Hematopoietic multipotent progenitor cell treated with erythropoietin and hydrocortisone succinate and interleukin-3 and kit ligand, for 4 days (in vitro differentiated cells): ENCODE data around the gene PPP1R37.

ENCODE experiments used
- DNase-seq: peaks from one replicate; pipeline ENCODE4 v3.0.0-alpha.2; 2015

The PPP1R37 gene

DNA sequence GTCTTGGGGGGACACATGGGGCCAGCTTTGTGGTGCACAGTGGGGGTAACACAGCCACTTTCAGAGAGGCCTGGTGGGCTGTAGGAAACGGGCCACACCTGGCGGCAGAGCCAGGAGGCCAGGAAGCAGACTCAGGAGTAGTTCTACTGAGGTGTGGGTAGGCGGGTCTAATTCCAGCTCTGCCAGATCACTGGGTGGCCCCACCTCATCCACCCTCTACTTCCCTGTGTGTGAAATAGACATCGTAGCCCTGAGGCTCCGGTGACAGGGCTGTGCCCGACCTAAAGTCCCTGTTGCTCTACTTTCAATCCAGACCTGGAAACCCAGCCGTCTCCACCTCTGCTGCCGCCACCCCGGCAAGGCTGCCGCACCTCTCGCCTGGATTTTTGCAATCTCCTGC is 63.8 kb downstream of the PPP1R37 start:
- no peak for DNase-seq

DNA sequence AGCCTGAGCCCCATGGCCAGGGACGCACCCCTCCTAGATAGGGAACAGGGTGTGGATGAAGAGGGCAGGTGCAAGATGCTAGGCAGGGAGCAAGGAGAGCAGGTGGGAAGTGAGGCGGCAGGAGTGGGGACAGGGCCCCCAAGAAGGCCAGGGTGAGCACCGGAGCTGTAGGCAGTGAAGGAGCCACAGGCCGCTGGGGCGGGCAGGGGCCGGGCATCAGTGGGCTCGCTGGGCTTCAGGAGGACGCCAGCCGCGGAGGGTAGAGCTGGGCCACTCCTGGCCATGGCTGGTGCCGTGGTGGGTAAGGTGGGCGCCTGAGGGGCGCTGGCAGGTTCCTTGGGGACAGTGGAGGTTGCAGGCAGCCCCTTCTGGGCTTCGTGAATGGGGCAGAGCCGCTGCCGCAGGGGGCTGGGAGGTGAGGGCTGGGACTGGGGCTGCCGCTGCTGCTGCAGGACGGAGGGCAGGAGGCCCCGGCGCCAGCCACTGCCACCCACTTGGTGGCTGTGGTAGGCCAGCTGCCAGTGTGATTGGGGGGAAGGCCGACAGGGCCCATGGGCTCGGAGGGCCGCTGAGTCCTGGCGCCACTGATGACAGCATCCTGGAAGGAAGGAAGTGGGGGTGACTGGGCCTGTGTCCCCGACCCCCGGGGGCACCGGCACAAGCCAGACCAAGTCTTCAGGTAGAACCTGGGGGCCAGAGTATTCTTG is 65.7 kb downstream of the PPP1R37 start:
- DNase-seq: no peak

DNA sequence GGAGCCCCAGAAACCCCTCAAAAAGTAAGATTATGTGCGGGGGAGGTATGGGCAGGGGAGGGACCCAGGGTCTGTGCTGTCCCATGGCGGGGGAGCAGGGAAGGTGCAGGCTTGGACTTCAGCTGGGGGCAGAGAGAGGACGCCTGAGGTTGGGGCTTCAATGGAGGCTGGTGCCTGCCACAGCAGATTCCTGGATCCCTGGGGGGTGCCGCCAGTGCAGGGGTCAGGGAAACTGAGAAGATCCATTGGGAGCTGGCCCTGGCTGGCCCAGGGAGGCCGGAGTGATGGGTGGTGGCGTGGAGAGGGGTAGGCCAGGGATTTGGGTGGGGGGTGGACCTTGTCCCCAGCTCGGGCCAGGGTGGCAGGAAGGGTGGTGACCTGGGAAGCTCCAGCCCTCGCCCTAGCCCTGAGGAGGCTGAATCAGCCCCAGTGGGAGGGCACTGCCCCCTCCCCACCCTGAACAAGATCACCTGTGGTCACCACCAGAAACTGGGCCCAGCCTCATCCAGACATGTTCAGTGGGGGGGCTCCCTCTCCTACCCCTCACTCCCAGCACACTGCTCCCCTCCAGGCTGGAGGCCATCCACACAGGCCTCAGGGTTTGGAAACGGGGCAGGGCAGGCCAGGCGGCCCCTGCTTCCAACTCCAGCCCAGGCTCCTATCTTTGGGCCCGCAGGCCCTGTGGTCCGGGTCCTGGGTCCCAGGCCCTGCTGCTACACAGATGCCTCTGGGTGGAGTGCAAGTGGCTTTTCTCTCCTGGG is 66.4 kb downstream of the PPP1R37 start:
- no peak for DNase-seq

DNA sequence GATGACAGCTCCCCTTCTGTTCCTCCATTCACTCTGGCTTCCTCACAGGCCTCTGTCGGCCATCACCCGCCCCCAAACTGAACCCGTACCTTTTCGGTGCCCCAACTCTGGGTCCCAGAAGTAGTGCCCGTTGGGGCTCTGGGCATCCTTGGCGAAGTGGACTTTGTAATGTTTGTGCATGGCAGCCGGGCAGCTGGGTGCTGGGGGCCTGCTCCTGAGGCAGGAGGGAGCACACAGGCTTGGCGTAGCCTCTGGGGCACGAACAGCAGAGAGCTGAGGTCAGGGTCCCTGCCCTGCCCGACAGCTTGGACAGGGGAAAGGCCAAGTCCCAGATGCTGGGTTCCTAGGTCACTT is 67.0 kb downstream of the PPP1R37 start:
- DNase-seq: no peak

DNA sequence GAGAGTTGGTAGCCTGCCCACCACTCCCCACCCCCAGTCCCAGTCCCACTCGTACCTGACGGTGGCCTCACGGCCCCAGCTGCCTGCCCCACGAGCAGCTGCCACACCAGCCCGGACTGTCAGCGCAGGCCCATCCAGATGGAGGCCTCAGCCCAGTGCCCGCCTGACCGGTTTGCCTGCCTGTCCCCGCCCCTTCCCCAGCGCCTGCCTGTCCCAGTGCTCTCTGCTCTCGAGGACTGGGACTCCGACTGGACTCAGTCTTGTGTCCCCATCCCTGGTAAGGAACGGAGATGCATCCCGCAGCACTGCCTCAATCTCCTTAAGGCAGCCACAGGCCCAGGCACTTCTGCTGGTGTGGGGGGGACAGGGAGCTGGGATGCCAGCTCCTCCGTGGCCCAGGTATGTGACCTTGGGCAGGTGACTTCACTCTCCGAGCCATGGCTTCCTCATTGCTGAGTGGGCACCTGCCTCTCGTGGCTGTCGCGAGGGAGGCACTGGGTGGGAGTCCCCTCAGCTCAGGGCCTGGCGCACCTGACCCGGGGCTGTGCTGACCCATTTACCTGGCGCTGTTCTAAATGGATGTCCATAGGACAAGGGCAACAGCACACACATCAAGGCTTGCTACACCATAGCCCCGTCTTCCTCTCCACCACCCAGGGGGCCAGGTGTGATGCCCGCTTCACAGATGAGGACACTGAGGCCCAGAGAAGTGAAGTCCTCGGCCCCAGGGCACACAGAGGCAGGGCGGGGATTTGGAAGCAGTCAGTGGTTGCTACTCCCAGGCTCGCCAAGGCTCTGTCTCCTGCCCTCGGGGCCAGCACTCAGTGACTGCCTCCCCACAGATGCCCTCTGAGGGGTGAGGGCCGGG is 68.1 kb downstream of the PPP1R37 start, which contains the start of gene NKPD1:
TSS of gene NKPD1 (minus strand) at position 113 of the 868 bp plus-strand sequence. CDS start 832 bp downstream, outside the sequence.
- no peak for DNase-seq

DNA sequence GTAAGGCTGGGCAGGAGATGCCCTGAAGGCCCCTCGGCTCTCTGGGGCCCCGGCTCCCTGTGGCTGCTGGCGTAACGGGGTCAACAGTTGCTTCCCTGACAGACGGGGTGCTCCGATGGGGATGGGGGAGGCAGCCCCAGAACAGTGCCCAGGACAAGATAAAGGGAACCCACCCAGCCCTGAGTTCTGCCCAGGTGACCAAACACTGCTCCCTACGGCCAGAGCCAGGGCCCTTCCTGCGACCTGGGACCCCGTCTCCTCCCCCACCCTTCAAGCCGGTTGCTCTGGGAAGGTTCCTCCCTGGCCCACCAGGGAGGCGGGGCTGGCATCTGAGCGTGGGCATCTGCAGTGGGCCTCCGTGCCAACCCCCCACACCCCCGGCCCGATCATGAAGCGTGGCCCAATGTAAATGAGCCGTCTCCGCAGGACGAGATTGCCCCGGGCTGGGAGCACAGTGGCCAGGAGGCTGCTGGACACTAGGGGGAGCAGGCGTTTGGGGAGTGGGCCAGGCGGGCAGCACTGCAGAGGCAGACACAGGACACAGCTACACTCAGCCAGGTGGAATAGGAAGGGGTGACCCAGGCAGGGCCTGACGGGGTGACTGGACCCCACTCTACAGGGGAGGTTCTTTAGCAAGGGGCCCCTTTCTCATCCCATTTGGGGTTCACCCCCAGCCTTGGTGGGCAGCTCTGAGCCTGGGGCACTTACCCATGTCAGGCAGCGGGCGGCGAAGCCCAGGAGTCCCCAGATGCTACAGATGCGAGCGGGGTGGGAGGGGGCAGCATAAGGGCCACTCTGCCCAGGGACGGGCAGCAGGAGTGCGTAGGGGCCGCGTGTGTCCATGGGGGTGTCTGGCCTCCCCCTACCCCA is 69.0 kb downstream of the PPP1R37 start:
- DNase-seq: peak; percentile 30

DNA sequence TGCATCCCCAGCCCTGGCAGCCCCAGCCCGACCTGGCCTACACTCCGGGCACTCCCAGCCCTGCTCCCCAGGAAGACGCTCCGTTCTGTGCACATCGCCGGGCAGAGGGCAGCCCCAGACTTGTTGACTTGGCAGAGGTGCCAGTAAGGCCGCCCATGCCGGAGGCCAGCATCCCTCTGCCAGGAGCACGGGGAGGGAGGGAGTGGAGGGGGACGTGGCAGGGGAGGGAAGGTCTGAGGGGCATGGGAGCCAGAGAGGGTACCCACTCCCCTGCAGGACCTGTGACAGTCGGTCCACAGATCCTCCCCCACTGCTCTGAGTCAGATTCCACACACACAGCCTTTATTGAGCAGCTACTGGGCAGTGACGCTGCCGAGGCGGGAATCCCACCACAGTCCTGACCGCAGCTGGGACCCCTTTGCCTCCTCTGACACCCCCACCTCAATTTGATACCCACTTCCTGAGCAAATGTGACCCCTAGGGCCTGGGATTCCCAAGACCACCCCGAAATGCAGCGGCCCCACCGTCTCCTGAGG is 69.7 kb downstream of the PPP1R37 start:
- no peak for DNase-seq

DNA sequence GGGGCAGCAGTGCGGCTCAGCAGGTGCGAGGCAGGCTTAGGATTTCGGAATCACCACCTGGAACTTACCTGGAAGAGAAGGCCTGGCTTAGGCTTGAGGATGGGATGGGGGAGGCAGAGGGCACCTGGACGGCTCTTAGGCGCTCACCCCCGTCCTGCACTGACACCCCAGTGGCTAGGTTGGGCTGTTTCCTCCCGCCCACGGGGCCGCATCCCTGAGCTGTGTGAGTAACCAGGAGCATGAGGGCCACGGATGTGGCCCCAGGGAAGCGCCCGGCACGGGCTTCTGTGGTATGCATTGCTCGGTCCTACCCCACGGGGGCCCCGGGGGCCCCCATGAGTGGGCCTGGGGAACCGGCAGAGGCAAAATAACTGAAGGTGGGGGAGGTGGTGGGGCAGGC is 70.2 kb downstream of the PPP1R37 start:
- DNase-seq: no peak

DNA sequence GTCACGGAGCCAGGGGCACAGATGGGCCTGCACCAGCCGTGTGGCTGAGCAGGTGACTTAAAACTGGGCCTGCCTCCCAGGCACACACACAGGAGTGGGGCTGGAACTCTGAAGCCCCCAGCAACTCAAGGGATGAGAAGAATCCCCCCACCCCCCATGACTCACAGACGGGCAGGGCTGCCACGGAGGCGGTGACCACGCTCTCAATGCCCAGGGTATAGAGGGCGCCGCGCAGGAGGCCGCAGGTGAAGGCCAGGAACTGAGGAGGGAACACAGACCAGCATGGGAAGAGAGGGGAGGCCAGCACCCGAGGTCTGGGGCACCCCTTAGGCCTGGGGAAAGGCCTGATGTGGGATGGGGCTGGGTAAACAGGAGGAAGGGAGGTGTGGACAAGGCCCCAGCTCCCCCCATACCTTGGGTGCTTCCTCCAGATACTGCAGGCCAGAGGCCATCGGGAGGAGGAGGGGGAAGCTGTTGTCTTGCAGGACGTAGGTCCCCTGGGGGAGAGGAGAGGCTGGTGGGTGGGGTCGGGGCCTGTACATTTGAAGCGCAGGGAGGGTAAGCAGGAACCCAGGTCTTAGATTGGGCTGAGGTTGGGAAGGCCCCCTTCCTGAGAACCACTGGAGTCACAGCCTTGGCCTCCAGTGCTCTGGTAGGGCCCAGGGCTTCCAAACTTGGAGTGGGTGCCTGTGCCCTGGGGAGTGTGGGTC is 70.9 kb downstream of the PPP1R37 start:
- DNase-seq: no peak

DNA sequence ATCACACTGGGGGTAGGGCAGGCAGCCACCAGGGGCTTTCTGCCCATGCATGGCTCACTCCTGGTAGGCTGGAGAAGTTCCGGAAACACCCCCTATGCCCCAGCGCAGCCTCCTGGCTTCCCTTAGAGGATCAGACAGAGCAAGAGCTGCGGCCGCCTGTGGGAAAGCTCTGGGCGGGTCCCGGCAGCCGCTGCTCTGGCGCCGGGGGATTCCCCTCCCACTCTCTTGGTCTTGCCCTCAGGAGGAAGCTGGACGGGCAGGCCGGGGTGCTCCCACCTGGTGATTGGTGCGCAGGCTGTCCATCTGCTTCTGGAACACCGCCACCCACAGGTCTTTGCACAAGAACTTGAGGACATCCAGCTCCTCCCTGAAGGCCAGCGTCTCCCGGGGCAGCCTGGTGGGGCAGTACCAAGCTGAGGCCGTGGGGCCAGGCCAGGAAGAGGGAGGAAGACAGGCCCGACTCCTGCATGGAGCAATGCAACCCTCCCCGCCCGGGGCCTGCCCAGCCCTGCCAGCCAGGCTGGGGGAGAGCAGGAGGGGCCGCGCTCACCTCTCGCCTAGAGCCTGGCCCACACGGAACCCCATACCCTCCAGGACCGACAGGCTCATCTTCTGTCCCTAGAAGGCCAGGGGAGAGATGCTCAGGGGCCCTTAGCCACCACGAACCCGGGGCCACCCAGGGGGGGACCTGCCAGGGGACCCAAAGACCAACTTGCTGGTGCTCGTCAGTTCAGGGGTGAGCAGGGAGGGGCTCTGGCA is 71.8 kb downstream of the PPP1R37 start:
- peak; percentile 86 for DNase-seq

DNA sequence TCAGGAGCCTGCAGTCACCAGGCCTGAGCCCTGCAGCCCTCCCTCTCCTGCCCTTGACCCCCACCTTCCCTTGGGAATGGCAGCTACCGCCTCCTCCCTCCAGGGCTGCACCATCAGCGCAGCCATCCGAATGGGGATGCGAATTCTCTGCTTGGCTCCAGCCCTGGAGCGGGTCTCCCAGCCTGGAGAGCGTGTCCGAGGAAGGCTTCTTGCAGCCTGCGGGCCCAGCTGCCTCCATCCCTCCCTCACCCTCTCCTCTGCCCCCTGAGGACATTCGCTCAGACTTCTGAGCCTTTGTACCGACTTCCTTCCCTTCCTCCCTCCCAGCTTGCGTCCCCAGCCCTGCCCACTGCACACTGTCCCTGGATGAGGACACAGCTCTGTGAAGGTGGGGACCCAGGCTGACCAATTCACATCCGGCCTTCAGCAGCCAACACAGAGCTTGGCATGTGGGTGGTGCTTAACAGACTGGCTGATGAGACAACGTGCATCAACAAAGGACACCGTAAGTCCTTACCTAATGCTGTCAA is 73.8 kb downstream of the PPP1R37 start:
- DNase-seq: no peak

DNA sequence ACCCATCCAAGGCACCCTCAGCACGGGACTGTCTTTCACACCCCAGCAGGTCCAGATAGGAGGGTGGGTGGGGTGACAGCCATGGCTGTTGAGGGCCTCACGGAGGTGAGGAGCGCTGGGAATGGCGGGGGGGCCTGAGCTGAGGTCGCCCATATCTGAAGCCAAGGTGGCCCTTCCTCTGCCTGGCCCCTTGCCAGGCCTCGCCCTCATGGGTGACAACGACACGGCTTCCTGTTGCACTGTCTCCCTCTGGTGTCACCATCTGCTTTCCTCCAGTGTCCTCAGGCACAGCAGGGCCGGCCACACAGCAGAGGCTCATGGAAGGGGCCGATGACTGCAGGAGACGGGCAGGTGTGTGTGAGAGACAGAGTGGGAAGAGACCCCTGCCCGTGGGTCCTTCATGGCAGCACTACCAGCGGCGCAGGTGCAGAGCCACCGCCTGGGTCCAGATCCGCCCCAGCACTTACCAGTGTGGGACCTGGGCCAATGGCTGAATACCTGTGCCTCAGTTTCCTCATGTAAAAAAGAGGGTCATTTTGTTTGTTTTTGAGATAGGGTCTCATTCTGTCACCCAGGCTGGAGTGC is 75.9 kb downstream of the PPP1R37 start:
- DNase-seq: peak; percentile 59

DNA sequence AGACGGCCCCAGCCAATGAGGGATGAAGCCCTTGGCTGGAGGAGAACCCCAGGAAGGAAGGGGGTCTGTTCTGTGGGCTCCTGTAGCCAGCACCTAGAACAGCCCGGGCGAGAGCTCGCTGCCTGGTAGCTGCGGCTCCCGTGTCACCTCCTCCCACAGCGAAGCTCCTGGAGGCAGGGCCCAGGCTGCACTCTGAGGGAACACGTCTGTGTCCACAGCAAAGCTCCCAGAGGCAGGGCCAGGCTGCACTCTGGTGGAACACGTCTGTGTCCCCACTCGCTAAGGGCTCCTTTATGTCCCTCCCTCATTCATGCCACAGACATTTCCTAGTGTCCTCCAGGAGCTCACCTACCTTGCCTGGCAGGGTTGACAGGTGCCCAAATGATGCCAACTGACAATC is 76.6 kb downstream of the PPP1R37 start:
- DNase-seq: no peak

DNA sequence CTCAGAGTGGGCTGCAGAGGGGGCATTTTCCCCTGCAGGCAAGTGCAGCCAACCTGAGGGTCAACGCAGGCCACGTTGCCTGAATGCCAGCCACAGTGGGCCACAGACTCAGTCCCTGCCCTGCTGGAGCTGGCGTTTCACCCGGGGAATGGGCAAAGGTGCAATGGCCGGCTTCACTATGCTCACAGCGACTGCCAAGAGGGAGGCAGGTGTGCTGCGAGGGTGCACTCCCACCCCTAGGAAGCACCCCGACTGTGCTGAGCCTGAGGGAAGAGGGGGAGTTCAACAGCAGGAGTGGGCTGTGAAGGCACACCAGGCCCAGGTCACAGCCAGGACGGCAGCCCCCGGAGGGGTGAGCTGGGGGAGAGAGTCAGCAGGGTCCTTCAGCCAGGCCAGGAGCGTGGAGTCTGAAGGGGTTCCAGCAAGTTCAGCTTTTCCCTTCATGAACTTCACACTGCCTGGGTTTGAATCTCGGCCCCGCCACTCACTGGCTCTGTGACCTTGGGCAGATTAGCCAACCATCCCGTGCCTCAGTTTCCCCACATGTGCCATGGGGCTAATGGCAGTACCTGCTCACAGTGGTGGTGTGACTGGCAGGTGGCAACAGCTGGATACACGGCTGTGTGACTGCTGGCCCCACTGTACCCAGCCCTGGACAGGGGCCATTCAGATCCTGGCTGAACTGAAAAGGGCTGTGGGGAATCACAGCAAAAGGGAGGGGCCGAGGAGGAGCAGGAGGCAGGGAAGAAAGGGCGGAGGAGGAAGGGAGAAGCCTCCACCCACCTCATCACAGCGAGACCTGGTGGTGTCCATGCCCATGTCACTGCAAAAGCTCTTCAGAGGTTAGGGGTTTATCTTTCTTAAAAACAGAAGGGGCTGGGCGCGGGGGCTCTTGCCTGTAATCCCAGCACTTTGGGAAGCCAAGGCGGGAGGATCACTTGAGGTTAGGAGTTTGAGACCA is 77.4 kb downstream of the PPP1R37 start:
- DNase-seq: no peak

DNA sequence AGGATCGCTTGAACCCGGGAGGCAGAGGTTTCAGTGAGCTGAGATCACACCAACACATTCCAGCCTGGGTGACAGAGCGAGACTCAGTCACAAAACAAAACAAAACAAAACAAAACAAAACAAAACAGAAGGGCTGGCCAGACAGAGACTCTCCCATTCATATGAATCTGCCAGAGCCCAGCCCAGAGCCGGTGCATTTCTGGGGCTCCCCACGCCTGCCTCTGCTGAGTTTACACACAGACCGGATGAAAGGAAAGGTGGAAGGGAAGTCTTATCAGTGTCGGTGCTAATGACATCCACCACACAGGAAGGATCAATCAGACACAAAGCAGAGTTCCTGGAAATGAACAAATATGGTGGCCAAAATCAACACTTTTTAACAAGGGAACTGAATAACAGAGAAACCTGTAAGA is 78.2 kb downstream of the PPP1R37 start:
- DNase-seq: peak; percentile 71

DNA sequence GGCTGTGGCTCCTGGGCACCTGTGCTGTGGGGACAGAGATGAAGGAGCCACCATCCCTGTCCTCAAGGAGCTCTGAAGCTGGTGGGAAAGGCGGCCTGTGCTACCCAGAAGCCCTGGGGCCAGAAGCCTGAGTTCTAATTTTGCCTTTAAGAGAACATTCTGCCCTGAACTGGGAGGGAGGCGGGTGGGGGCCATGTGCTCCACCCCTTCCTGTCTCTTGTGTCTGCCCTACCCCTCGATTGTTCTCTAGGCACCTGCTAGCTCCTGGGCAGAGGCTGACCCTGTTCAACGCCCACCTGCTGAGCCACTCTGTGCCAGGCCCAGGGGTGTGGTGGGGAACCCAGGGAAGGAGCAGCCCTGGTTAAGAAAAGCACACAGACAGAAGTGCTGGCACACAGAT is 79.2 kb downstream of the PPP1R37 start:
- DNase-seq: peak; percentile 32

DNA sequence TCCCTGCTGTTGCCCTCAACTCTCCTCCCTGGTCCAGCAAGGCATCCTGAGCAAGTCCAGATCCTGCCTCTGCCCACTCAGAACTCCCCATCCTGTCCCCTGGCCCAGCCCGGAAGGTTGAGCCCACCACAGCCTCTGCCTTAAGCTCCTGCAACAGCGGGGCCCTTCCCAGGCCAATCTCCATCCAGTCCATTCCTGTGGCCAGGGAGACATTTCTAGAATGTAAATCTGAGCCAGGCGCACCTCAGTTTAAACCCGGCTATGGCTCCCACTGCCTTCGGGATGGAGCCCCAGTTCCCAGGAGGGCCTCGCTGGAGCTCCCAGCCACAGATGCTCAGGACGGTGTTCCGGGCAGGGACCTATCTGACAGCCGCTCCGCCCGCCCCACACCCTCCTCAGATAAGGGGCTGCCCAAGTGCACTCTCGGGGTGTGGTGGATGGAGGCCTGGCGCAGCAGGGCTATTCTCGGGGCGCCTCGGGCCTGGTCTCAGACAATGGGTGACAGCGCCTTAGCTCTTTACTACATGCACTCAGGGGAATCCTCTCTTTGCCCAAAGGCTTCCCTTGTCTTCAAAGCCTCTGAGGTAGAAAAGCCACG is 79.7 kb downstream of the PPP1R37 start:
- peak; percentile 51 for DNase-seq

DNA sequence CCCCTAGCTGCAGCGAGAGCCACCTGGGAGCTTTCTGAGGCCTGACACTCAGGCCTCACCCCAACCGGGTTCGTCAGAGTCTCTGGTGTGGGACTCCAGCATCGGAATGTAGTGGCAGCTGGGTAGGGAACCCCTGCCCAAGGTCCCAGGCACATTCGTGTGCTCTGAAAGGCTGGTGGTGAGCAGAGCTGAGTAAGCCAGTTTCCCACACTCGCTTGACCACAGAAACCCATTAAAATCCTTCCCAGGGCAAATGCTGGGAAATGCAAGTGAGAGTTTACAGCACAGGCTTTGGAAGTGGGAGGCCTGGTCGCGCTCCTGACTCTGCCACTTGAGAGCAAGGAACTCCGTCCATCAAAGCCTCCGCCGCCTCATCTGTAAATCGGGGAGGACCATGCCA is 80.8 kb downstream of the PPP1R37 start:
- DNase-seq: no peak
